Measurements from ENCODE around the gene GLP1R. TPM values are rescaled to one million over a fixed set of nuclear protein-coding genes. Genes with fewer than 3 reads are reported as not detected.

The GLP1R gene
- total RNA-seq, 4 donors from 2014 or later = not detected

- no peaks in the 10 kb centered on the region for H3K27me3 ChIP-seq
- DNase-seq (ENCODE audit: extremely low spot score) = no peak
- TF ChIP-seq EP300 (IDR thresholded peaks at IDR 0.05) = no peak
- TF ChIP-seq POLR2A (IDR thresholded peaks at IDR 0.05; ENCODE audit: low read depth) = no peak
- TF ChIP-seq, protein P1, sequence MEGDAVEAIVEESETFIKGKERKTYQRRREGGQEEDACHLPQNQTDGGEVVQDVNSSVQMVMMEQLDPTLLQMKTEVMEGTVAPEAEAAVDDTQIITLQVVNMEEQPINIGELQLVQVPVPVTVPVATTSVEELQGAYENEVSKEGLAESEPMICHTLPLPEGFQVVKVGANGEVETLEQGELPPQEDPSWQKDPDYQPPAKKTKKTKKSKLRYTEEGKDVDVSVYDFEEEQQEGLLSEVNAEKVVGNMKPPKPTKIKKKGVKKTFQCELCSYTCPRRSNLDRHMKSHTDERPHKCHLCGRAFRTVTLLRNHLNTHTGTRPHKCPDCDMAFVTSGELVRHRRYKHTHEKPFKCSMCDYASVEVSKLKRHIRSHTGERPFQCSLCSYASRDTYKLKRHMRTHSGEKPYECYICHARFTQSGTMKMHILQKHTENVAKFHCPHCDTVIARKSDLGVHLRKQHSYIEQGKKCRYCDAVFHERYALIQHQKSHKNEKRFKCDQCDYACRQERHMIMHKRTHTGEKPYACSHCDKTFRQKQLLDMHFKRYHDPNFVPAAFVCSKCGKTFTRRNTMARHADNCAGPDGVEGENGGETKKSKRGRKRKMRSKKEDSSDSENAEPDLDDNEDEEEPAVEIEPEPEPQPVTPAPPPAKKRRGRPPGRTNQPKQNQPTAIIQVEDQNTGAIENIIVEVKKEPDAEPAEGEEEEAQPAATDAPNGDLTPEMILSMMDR (IDR thresholded peaks at IDR 0.05) = no peak
- no peak for TF ChIP-seq POLR2AphosphoS5 (IDR thresholded peaks at IDR 0.05)
- H3K4me1 ChIP-seq = no peaks in the 10 kb centered on the region
- intact Hi-C loops (cut with DNase I) = no loop called here
- no peak overlapping the region for H3K4me3 ChIP-seq
- no peaks in the 10 kb centered on the region for H3K36me3 ChIP-seq
- no peak overlapping the region for H3K27ac ChIP-seq (replicated peaks in 1 of 4)
- WGBS = 68% methylated on average over 4 of the region's 4 CpGs
- no peaks in the 10 kb centered on the region for H3K9me3 ChIP-seq
Measured at GRCh38 chr6:39017547-39017880, 31.1 kb upstream of the GLP1R start.

- Histone ChIP-seq H3K36me3 (no peaks in the 10 kb centered on the region), H3K4me1 (no peaks in the 10 kb centered on the region), H3K9me3 (no peaks in the 10 kb centered on the region), H3K27me3 (no peaks in the 10 kb centered on the region), H3K27ac (replicated peaks in 1 of 4) (no peak overlapping the region), H3K4me3 (no peak overlapping the region)
- 47% methylated on average over 5 of the region's 5 CpGs for WGBS
- peak; percentile 68 for DNase-seq (ENCODE audit: extremely low spot score)
- intact Hi-C loops (cut with DNase I) = no loop called here
- TF ChIP-seq, protein P1 (IDR thresholded peaks at IDR 0.05) = no peak
- TF ChIP-seq EP300 (IDR thresholded peaks at IDR 0.05) (no peak), POLR2A (IDR thresholded peaks at IDR 0.05; ENCODE audit: low read depth) (no peak), POLR2AphosphoS5 (IDR thresholded peaks at IDR 0.05) (no peak)
Measured at GRCh38 chr6:39018103-39018502, 30.5 kb upstream of the GLP1R start.

DNA sequence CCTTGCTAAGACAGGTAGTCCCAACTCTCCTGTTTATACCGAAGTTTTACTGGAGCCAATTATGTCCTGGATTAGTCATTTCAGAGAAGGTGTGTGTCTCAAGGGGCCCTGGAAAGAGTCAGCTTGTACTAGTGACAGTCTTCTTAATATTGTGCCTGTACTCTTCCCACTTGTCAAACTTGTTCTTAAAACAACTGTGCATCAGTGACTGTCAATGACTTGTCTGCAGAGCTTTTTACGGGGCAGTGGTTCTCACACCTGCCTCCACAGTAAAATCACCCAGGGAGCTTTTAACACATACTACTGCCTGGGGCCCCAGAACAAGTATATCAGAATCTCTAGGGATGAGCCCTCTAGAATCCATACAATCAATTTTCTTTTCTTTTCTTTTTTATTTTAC lies 28.4 kb upstream of the GLP1R start:
- DNase-seq (ENCODE audit: extremely low spot score) = peak; percentile 77
- no peaks in the 10 kb centered on the region for H3K36me3 ChIP-seq
- WGBS = 85% methylated on average over 2 of the region's 2 CpGs
- H3K4me3 ChIP-seq = no peak overlapping the region
- no peak overlapping the region for H3K27ac ChIP-seq (replicated peaks in 1 of 4)
- H3K4me1 ChIP-seq = no peaks in the 10 kb centered on the region
- peaks cover 0 to under 1% (median 0%) of the 10 kb centered on the region in 4 donors for H3K27me3 ChIP-seq
- H3K9me3 ChIP-seq = no peaks in the 10 kb centered on the region
- TF ChIP-seq POLR2A (IDR thresholded peaks at IDR 0.05; ENCODE audit: low read depth) = no peak
- TF ChIP-seq POLR2AphosphoS5 (IDR thresholded peaks at IDR 0.05) = no peak
- TF ChIP-seq, protein P1 (IDR thresholded peaks at IDR 0.05) = no peak
- no peak for TF ChIP-seq EP300 (IDR thresholded peaks at IDR 0.05)
- intact Hi-C loops (cut with DNase I) = no loop called here

- WGBS = 72% methylated on average over 2 of the region's 2 CpGs
- Histone ChIP-seq H3K4me3 (no peak overlapping the region), H3K27ac (replicated peaks in 1 of 4) (no peak overlapping the region), H3K36me3 (no peaks in the 10 kb centered on the region), H3K27me3 (peaks cover 0 to 4% (median 0%) of the 10 kb centered on the region in 4 donors), H3K4me1 (no peaks in the 10 kb centered on the region), H3K9me3 (no peaks in the 10 kb centered on the region)
- intact Hi-C loops (cut with DNase I) = no loop called here
- peak; percentile 60 for DNase-seq (ENCODE audit: extremely low spot score)
- TF ChIP-seq, protein P1 (IDR thresholded peaks at IDR 0.05) = no peak
- TF ChIP-seq POLR2A (IDR thresholded peaks at IDR 0.05; ENCODE audit: low read depth) = no peak
- no peak for TF ChIP-seq POLR2AphosphoS5 (IDR thresholded peaks at IDR 0.05)
- no peak for TF ChIP-seq EP300 (IDR thresholded peaks at IDR 0.05)
Measured at GRCh38 chr6:39021041-39021440, 27.5 kb upstream of the GLP1R start.

GRCh38 chr6:39021779-39022178 lies 26.8 kb upstream of the GLP1R start:
- intact Hi-C loops (cut with DNase I) = no loop called here
- TF ChIP-seq EP300 (IDR thresholded peaks at IDR 0.05) (no peak), POLR2AphosphoS5 (IDR thresholded peaks at IDR 0.05) (no peak)
- TF ChIP-seq, protein P1 (IDR thresholded peaks at IDR 0.05) = no peak
- WGBS = 68% methylated on average over 1 of the region's 1 CpG
- no peak for DNase-seq (ENCODE audit: extremely low spot score)
- Histone ChIP-seq H3K4me3 (no peak overlapping the region), H3K9me3 (no peaks in the 10 kb centered on the region), H3K27me3 (peaks cover 0 to 4% (median 0%) of the 10 kb centered on the region in 4 donors), H3K36me3 (no peaks in the 10 kb centered on the region), H3K4me1 (no peaks in the 10 kb centered on the region), H3K27ac (replicated peaks in 1 of 4) (no peak overlapping the region)

All from esophagus muscularis mucosa (tissue), 4 donors.